ENCODE results near the gene CFAP54. TPM values are rescaled to one million over a fixed set of nuclear protein-coding genes. Genes with fewer than 3 reads are reported as not detected.
A peak's percentile ranks its signal among the peaks of the same experiment; 100 is the strongest.

The CFAP54 gene
- total RNA-seq, 4 donors from 2014 or later = 2.1 to 4.7 (median 3.6) TPM

DNA sequence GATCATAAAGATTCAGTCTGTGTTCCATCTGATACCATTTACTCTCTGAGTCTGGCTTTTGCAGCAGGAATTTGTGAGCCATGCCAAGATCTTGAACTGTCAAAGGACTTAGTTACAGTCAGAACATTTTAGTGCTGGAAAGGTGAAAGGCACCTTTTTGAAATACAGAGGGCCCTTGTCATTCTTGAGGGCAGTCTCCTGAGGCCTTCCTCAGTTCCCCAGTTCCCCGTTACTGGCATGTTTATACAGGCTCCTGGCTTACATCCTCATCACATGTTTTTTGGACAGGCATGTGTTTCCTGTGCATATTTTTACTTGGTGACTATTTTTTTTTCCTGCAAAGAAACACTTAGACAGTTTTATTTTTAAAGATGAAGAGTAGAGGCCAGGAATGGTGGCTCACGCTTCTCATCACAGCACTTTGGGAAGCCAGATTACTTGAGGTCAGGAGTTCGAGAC lies 21.0 kb downstream of the CFAP54 start:
- TF ChIP-seq POLR2A (IDR thresholded peaks at IDR 0.05) = no peak
- peak; percentile 68 for TF ChIP-seq POLR2AphosphoS5 (IDR thresholded peaks at IDR 0.05)
- TF ChIP-seq, protein P1, sequence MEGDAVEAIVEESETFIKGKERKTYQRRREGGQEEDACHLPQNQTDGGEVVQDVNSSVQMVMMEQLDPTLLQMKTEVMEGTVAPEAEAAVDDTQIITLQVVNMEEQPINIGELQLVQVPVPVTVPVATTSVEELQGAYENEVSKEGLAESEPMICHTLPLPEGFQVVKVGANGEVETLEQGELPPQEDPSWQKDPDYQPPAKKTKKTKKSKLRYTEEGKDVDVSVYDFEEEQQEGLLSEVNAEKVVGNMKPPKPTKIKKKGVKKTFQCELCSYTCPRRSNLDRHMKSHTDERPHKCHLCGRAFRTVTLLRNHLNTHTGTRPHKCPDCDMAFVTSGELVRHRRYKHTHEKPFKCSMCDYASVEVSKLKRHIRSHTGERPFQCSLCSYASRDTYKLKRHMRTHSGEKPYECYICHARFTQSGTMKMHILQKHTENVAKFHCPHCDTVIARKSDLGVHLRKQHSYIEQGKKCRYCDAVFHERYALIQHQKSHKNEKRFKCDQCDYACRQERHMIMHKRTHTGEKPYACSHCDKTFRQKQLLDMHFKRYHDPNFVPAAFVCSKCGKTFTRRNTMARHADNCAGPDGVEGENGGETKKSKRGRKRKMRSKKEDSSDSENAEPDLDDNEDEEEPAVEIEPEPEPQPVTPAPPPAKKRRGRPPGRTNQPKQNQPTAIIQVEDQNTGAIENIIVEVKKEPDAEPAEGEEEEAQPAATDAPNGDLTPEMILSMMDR (IDR thresholded peaks at IDR 0.05) = no peak
- TF ChIP-seq EP300 (IDR thresholded peaks at IDR 0.05) = no peak
- H3K4me1 ChIP-seq = peaks cover 0 to 45% (median 4%) of the 10 kb centered on the region in 3 donors
- H3K9me3 ChIP-seq = no peaks in the 10 kb centered on the region
- 17% methylated on average over 2 of the region's 3 CpGs; no CpG with 5 or more reads in 1 of the 2 donors for WGBS, 2 donors (ENCODE audit: low coverage in 1 of 2)
- ATAC-seq = peak; percentile 73
- H3K27me3 ChIP-seq = no peaks in the 10 kb centered on the region
- H3K36me3 ChIP-seq = no peaks in the 10 kb centered on the region
- H3K27ac ChIP-seq = peak overlapping the region; percentile 68 to 83 (median 82)
- H3K4me3 ChIP-seq = no peak overlapping the region

DNA sequence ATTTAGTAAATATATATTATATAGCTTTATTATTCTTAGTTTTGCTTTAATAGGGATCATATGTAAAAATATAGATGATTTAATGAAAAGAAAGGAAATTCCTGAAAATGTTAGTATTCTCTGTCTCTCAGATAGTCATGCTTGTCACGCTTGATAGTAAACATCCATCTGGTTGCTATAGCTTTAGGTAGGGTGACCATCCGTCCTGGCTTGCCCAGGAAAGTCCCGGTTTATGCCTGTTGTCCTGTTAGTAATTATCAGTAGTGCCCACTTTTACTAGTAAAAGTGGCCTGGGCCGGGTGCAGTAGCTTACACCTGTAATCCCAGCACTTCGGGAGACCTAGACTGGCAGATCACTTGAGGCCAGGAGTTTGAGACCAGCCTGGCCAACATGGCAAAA lies 23.8 kb downstream of the CFAP54 start:
- Histone ChIP-seq H3K27ac (peak overlapping the region in 1 of 4 donors; percentile 47), H3K9me3 (no peaks in the 10 kb centered on the region), H3K36me3 (no peaks in the 10 kb centered on the region), H3K27me3 (no peaks in the 10 kb centered on the region), H3K4me1 (peaks cover 0 to 44% (median 7%) of the 10 kb centered on the region in 3 donors), H3K4me3 (no peak overlapping the region)
- TF ChIP-seq POLR2AphosphoS5 (IDR thresholded peaks at IDR 0.05) = no peak
- no peak for TF ChIP-seq EP300 (IDR thresholded peaks at IDR 0.05)
- TF ChIP-seq, protein P1 (IDR thresholded peaks at IDR 0.05) = no peak
- no peak for TF ChIP-seq POLR2A (IDR thresholded peaks at IDR 0.05)
- no peak for ATAC-seq
- 78 to 97% methylated on average over 3 of the region's 5 CpGs for WGBS, 2 donors (ENCODE audit: low coverage in 1 of 2)

GRCh38 chr12:96513681-96514080 lies 24.3 kb downstream of the CFAP54 start:
- Histone ChIP-seq H3K36me3 (no peaks in the 10 kb centered on the region), H3K27me3 (no peaks in the 10 kb centered on the region), H3K4me3 (no peak overlapping the region), H3K27ac (peak overlapping the region in 3 of 4 donors; percentile 38 to 47 (median 43)), H3K9me3 (no peaks in the 10 kb centered on the region), H3K4me1 (peaks cover 0 to 39% (median 7%) of the 10 kb centered on the region in 3 donors)
- 71% methylated on average over 4 of the region's 4 CpGs for WGBS, 2 donors (ENCODE audit: low coverage in 1 of 2)
- ATAC-seq = no peak
- TF ChIP-seq POLR2A (IDR thresholded peaks at IDR 0.05) (no peak), EP300 (IDR thresholded peaks at IDR 0.05) (no peak), POLR2AphosphoS5 (IDR thresholded peaks at IDR 0.05) (no peak)
- TF ChIP-seq, protein P1 (IDR thresholded peaks at IDR 0.05) = no peak

GRCh38 chr12:96514328-96514727 lies 25.0 kb downstream of the CFAP54 start:
- Histone ChIP-seq H3K4me1 (peaks cover 0 to 33% (median 3%) of the 10 kb centered on the region in 3 donors), H3K27ac (peak overlapping the region in 3 of 4 donors; percentile 23 to 47 (median 38))

More at GRCh38 chr12:96514328-96514727, 25.0 kb downstream of the CFAP54 start:
- no peak for ATAC-seq
- Histone ChIP-seq H3K36me3 (no peaks in the 10 kb centered on the region), H3K4me3 (no peak overlapping the region), H3K27me3 (no peaks in the 10 kb centered on the region), H3K9me3 (no peaks in the 10 kb centered on the region)
- 16 to 31% methylated on average over 2 to 3 of the region's 3 CpGs for WGBS, 2 donors (ENCODE audit: low coverage in 1 of 2)
- TF ChIP-seq, protein P1 (IDR thresholded peaks at IDR 0.05) = no peak
- TF ChIP-seq EP300 (IDR thresholded peaks at IDR 0.05) (no peak), POLR2AphosphoS5 (IDR thresholded peaks at IDR 0.05) (no peak), POLR2A (IDR thresholded peaks at IDR 0.05) (no peak)
